HepG2 (cell line): ENCODE results near the gene SMNDC1. TPM values are rescaled to one million over a fixed set of nuclear protein-coding genes. Genes with fewer than 3 reads are reported as not detected.

Experiments
- ATAC-seq: fragments of 200-7000 bp; cut with Tn5 transposase; 3 replicates; pipeline ENCODE4 v1.9.1; 2020; ENCODE audit warnings: mild to moderate bottlenecking, moderate library complexity
- BruUV-seq: library from RNA; stranded (reverse); fragments of 400-500 nt; replicated peaks from 2 replicates; lab custom pipeline; 2021; lab: Mats Ljungman, UMichigan
- CTCF ChIA-PET: fragments of 300-600 bp; formaldehyde crosslinking; extraction: SDS; loops from one replicate; lab custom pipeline; 2021; ENCODE audit warnings: low total read pairs, inconsistent platforms, low intra/inter-chr PET ratio; lab: Yijun Ruan, JAX
- POLR2A ChIA-PET: fragments of 350-600 bp; sonication (Branson Sonifier 250); formaldehyde crosslinking; loops from one replicate; lab custom pipeline; 2020; ENCODE audit warnings: antibody characterized with exemption, inconsistent platforms; lab: Yijun Ruan, JAX
- DNase-seq: peaks from one replicate; pipeline ENCODE4 v3.0.0-alpha.2; 2015; ENCODE audit warnings: low spot score
- FAIRE-seq: peaks from 3 replicates; lab custom pipeline; 2011; peaks lifted over from hg19 to GRCh38; lab: Jason Lieb, UNC
- H2AFZ ChIP-seq: one replicate; pipeline ENCODE4 v1.6.1; 2011; ENCODE audit warnings: low read length, inconsistent platforms
- H3K27ac ChIP-seq: fragments of 300-600 bp; 3 replicates; pipeline ENCODE4 v1.8.0; 2011; ENCODE audit warnings: mixed run types, mild to moderate bottlenecking, mixed read lengths, low read length, inconsistent platforms; ENCODE audit not compliant: insufficient read depth; ENCODE audit errors: extremely low read length
- H3K27me3 ChIP-seq, 2 experiments: fragments of 200-600 bp in 1 of 2; 2 replicates in 1 of 2; 3 replicates in 1 of 2; pipeline versions ENCODE4 v1.6.0 to v1.8.0; 2011; ENCODE audit warnings: low read length in 2 of 2, mild to moderate bottlenecking in 2 of 2, moderate library complexity in 2 of 2, inconsistent platforms in 1 of 2; ENCODE audit not compliant: insufficient read depth in 2 of 2, control insufficient read depth in 1 of 2
- H3K36me3 ChIP-seq, 2 experiments: fragments of 200-600 bp in 1 of 2; replicated peaks in 1 of 2; 2 replicates in 1 of 2; 3 replicates in 1 of 2; pipeline versions ENCODE4 v1.5.1 to v1.8.0; 2011; ENCODE audit warnings: low read length in 2 of 2, inconsistent platforms in 1 of 2; ENCODE audit not compliant: insufficient read depth in 2 of 2, control insufficient read depth in 1 of 2
- H3K4me1 ChIP-seq: 2 replicates; pipeline ENCODE4 v1.5.1; 2012; ENCODE audit warnings: low read length, inconsistent platforms; ENCODE audit not compliant: insufficient read depth
- H3K4me2 ChIP-seq: 2 replicates; pipeline ENCODE4 v1.6.0; 2011; ENCODE audit warnings: low read depth, low read length, inconsistent platforms
- H3K4me3 ChIP-seq, 3 experiments: fragments of 200-600 bp in 1 of 3; sonication (generic), shearing (Covaris generic) in 1 of 3; replicated peaks in 1 of 3; 2 replicates each; pipeline ENCODE4 v1.5.1; 2011 to 2016; ENCODE audit warnings: low read length in 3 of 3, inconsistent platforms in 2 of 3, low read depth in 2 of 3, mild to moderate bottlenecking in 2 of 3, control low read depth in 1 of 3, mixed read lengths in 1 of 3; ENCODE audit not compliant: insufficient read depth in 1 of 3
- H3K79me2 ChIP-seq: one replicate; pipeline ENCODE4 v1.6.1; 2011; ENCODE audit warnings: low read length, inconsistent platforms; ENCODE audit not compliant: insufficient read depth
- H3K9ac ChIP-seq: 2 replicates; pipeline ENCODE4 v1.6.0; 2011; ENCODE audit warnings: mild to moderate bottlenecking, low read depth, low read length, inconsistent platforms; ENCODE audit not compliant: insufficient read depth
- H3K9me3 ChIP-seq: 2 replicates; pipeline ENCODE4 v1.5.1; 2012; ENCODE audit warnings: mild to moderate bottlenecking, low read length
- H4K20me1 ChIP-seq: 2 replicates; pipeline ENCODE4 v1.6.0; 2011; ENCODE audit warnings: inconsistent platforms, mild to moderate bottlenecking, low read length, moderate library complexity; ENCODE audit not compliant: insufficient read depth
- ATM ChIP-seq: fragments of 450-650 bp; IDR thresholded peaks from 2 replicates; pipeline ENCODE4 v1.7.1; 2017; ENCODE audit warnings: mild to moderate bottlenecking, borderline replicate concordance
- CREB1 ChIP-seq, 2 experiments: fragments of 450-650 bp in 1 of 2; IDR thresholded peaks; 2 replicates each; pipeline ENCODE4 v1.6.1; 2016 to 2017; ENCODE audit warnings: control low read depth in 1 of 2, mild to moderate bottlenecking in 1 of 2, missing compliant biosample characterization in 1 of 2, missing genetic modification characterization in 1 of 2
- DNMT3B ChIP-seq: conservative IDR thresholded peaks from 2 replicates; pipeline ENCODE4 v1.6.1; 2016; ENCODE audit warnings: missing biosample characterization, control low read depth
- ELF4 ChIP-seq: sonication (generic); formaldehyde crosslinking; IDR thresholded peaks from 2 replicates; pipeline ENCODE4 v1.5.0; 2020; ENCODE audit warnings: missing genetic modification reagents, mild to moderate bottlenecking, moderate library complexity, borderline replicate concordance
- ESRRA ChIP-seq: sonication (generic); formaldehyde crosslinking; IDR thresholded peaks from 2 replicates; pipeline ENCODE4 v1.5.1; 2020; ENCODE audit warnings: mild to moderate bottlenecking, low read depth, missing genetic modification reagents
- FOXO1 ChIP-seq: sonication (generic); formaldehyde crosslinking; IDR thresholded peaks from 2 replicates; pipeline ENCODE4 v1.4.0; 2020; ENCODE audit warnings: missing genetic modification reagents
- HNF4A ChIP-seq: sonication (generic); formaldehyde crosslinking; IDR thresholded peaks from 2 replicates; pipeline ENCODE4 v1.4.0; 2020; ENCODE audit warnings: missing genetic modification reagents
- NFRKB ChIP-seq: fragments of 450-650 bp; IDR thresholded peaks from 2 replicates; pipeline ENCODE4 v1.6.1; 2017
- SALL2 ChIP-seq: sonication (generic); formaldehyde crosslinking; IDR thresholded peaks from 2 replicates; pipeline ENCODE4 v1.8.1; 2023; ENCODE audit warnings: mild to moderate bottlenecking, missing genetic modification reagents, inconsistent platforms
- THAP11 ChIP-seq: IDR thresholded peaks from 2 replicates; pipeline ENCODE4 v1.6.1; 2016; ENCODE audit warnings: missing biosample characterization, missing genetic modification reagents
- ZNF749 ChIP-seq: sonication (generic); formaldehyde crosslinking; IDR thresholded peaks from 2 replicates; pipeline ENCODE4 v1.8.0; 2022; ENCODE audit warnings: mild to moderate bottlenecking, missing genetic modification reagents, moderate library complexity, borderline replicate concordance
- ZNF782 ChIP-seq: sonication (generic); formaldehyde crosslinking; IDR thresholded peaks from 2 replicates; pipeline ENCODE4 v1.4.0; 2020; ENCODE audit warnings: missing genetic modification reagents, mild to moderate bottlenecking, borderline replicate concordance
- WGBS: methylation state at CpG from one replicate; pipeline ENCODE4 v1.1.6; 2017; ENCODE audit warnings: low lambda C conversion rate; 5-methylcytosine and 5-hydroxymethylcytosine counted together
- in situ Hi-C: cut with HindIII; loops from 2 replicates; pipeline ENCODE4 v1.10.0; 2017; ENCODE audit warnings: low pct_unique_long_range_greater_than_20kb; ENCODE audit not compliant: extremely low pct_ligation_motif_present
- intact Hi-C: fragments of 100-400 bp; cut with micrococcal nuclease; formaldehyde crosslinking; loops from one replicate; pipeline ENCODE4 v1.10.0; 2022; ENCODE audit not compliant: unreplicated experiment
- polyA plus RNA-seq, 8 experiments: library from polyadenylated mRNA; depleted of rRNA in 3 of 8; stranded (reverse) in 7 of 8; unstranded in 1 of 8; fragments of >200 nt; fragmentation: Illumina TruSeq in 4 of 8; extraction: Trizol in 4 of 8; gene quantifications; 2 replicates each; pipeline versions ENCODE4 v1.2.1 to v1.2.3, GENCODE V29; 2011 to 2016; ENCODE audit warnings: low read depth in 4 of 8, missing spikeins in 1 of 8, mixed read lengths in 1 of 8; ENCODE audit not compliant: insufficient read depth in 1 of 8
- total RNA-seq, 5 experiments: library from RNA; depleted of rRNA; stranded (reverse); fragments of >200 nt; fragmentation: Illumina TruSeq; extraction: Trizol; gene quantifications; 2 replicates each; pipeline ENCODE4 v1.2.3, GENCODE V29; 2016; ENCODE audit warnings: low read depth in 1 of 5
- TF ChIP-seq, protein P1 (sequence below), 2 experiments: sonication (generic) in 1 of 2; formaldehyde crosslinking in 1 of 2; IDR thresholded peaks; 2 replicates each; pipeline versions ENCODE4 v1.6.1 to v1.9.0; 2014 to 2022; ENCODE audit warnings: antibody characterized with exemption in 1 of 2, borderline replicate concordance in 1 of 2, inconsistent platforms in 1 of 2, low read depth in 1 of 2, missing genetic modification reagents in 1 of 2

Gene SMNDC1
- total and polyA plus RNA-seq, 2 of the 13 experiments (the other 11 are each of a cell fraction or from before 2014, with no cell fraction given) = 7.8 to 8.9 TPM

DNA sequence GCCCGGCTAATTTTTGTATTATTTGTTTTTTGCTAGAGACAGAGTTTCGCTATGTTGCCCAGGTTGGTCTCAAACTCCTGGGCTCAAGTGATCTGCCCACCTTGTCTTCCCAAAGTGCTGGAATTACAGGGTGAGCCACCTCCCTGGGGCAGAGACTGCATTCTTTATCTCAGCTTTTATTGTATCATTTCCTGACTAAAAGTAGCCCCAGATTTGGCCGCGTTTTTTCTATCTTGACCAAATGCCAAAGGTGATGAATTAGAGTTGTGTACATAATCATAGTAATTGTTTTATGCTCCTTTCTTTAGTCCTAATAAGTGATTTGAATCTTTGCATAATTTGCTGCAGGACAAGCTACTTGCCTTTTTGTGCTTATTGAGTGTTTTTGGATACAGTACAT, 3.1 kb upstream of the SMNDC1 start:
- Histone ChIP-seq H3K4me3 (no peak overlapping the region), H3K36me3 (0 out of 5 replicates have a peak, but pooled peaks cover 0 to under 1% of the 10 kb centered on the region in 2 experiments), H3K9ac (no peak overlapping the region), H4K20me1 (peaks cover 6% of the 10 kb centered on the region)
- BruUV-seq = no TSS peak
- CTCF ChIA-PET = no interaction called here
- 45% methylated on average over 4 of the region's 4 CpGs for WGBS
- TF ChIP-seq ZNF782 (CRISPR knock-in tag) = no peak
- TF ChIP-seq, all 625 proteins: peak for 0
- H3K27ac ChIP-seq = no peak overlapping the region
- no peak overlapping the region for H2AFZ ChIP-seq
- no peaks in the 10 kb centered on the region for H3K9me3 ChIP-seq
- no peak overlapping the region for H3K4me2 ChIP-seq
- in situ Hi-C loops = no loop called here
- ATAC-seq (no peak), FAIRE-seq (no peak), DNase-seq (no peak)
- intact Hi-C loops = loop anchor here (2.0 kb wide), 1 partner anchor 51 kb away; no protein-coding TSS in a partner anchor
- H3K27me3 ChIP-seq = no peaks in the 10 kb centered on the region; a peak in 1 of 5 replicates
- POLR2A ChIA-PET = no interaction called here
- peaks cover 17% of the 10 kb centered on the region for H3K79me2 ChIP-seq
- peaks cover 13% of the 10 kb centered on the region for H3K4me1 ChIP-seq

DNA sequence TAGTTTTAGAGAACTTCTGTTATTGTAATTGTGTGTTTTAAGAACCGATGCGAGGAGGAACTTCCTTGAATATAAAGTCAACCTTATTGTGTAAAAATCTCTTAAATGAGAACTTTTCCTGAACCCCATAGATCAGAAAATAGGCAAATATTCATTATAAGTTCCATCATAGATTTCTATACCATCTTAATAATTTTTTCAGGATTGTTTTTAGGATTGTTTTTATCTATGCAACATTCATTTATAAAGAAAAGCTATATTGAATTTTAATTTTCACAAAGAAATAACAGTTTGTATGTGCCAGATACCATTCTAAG, 1.7 kb upstream of the SMNDC1 start:
- intact Hi-C loops = loop anchor here (1.0 to 2.0 kb wide), 3 partner anchors 52 to 294 kb away; no protein-coding TSS in a partner anchor
- Histone ChIP-seq H3K9ac (no peak overlapping the region), H3K4me2 (peak overlapping the region; percentile 77), H3K4me1 (peaks cover 27% of the 10 kb centered on the region), H3K27me3 (no peaks in the 10 kb centered on the region; a peak in 1 of 5 replicates), H2AFZ (no peak overlapping the region), H3K36me3 (peaks cover 0 to 15% of the 10 kb centered on the region in 2 experiments; a peak in 2 of 5 replicates), H3K9me3 (no peaks in the 10 kb centered on the region), H4K20me1 (peaks cover 12% of the 10 kb centered on the region), H3K27ac (no peak overlapping the region), H3K4me3 (peak overlapping the region in 2 of 3 experiments; percentile 29 to 93; a peak in 2 of 6 replicates), H3K79me2 (peaks cover 31% of the 10 kb centered on the region)
- ATAC-seq = no peak
- DNase-seq = no peak
- no TSS peak for BruUV-seq
- ChIA-PET CTCF (interaction anchor here (1.5 kb wide), 1 partner anchor 240 kb away, joined by 12 read pairs; no protein-coding TSS in a partner anchor), POLR2A (no interaction called here)
- no peak for FAIRE-seq
- 0% methylated on average over 2 of the region's 2 CpGs for WGBS
- in situ Hi-C loops = no loop called here
- TF ChIP-seq ATM (no peak), SALL2 (CRISPR knock-in tag) (no peak), NFRKB (no peak), ELF4 (CRISPR knock-in tag) (no peak), HNF4A (CRISPR knock-in tag) (no peak), ZNF749 (CRISPR knock-in tag) (no peak), THAP11 (CRISPR knock-in tag) (no peak), ESRRA (CRISPR knock-in tag) (no peak), DNMT3B (CRISPR knock-in tag) (no peak), FOXO1 (CRISPR knock-in tag) (no peak), CREB1 (IDR thresholded peaks at IDR 0.05) (no peak), CREB1 (CRISPR knock-in tag; IDR thresholded peaks at IDR 0.05) (no peak)
- TF ChIP-seq, protein P1, sequence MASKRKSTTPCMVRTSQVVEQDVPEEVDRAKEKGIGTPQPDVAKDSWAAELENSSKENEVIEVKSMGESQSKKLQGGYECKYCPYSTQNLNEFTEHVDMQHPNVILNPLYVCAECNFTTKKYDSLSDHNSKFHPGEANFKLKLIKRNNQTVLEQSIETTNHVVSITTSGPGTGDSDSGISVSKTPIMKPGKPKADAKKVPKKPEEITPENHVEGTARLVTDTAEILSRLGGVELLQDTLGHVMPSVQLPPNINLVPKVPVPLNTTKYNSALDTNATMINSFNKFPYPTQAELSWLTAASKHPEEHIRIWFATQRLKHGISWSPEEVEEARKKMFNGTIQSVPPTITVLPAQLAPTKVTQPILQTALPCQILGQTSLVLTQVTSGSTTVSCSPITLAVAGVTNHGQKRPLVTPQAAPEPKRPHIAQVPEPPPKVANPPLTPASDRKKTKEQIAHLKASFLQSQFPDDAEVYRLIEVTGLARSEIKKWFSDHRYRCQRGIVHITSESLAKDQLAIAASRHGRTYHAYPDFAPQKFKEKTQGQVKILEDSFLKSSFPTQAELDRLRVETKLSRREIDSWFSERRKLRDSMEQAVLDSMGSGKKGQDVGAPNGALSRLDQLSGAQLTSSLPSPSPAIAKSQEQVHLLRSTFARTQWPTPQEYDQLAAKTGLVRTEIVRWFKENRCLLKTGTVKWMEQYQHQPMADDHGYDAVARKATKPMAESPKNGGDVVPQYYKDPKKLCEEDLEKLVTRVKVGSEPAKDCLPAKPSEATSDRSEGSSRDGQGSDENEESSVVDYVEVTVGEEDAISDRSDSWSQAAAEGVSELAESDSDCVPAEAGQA (IDR thresholded peaks at IDR 0.05; ENCODE audit: low read depth) = no peak
- TF ChIP-seq, protein P1 (CRISPR knock-in tag; IDR thresholded peaks at IDR 0.05; ENCODE audit: borderline replicate concordance) = no peak
